ENCODE results near the gene TMEM201. TPM values are rescaled to one million over a fixed set of nuclear protein-coding genes. Genes with fewer than 3 reads are reported as not detected.

Gene TMEM201, protein sequence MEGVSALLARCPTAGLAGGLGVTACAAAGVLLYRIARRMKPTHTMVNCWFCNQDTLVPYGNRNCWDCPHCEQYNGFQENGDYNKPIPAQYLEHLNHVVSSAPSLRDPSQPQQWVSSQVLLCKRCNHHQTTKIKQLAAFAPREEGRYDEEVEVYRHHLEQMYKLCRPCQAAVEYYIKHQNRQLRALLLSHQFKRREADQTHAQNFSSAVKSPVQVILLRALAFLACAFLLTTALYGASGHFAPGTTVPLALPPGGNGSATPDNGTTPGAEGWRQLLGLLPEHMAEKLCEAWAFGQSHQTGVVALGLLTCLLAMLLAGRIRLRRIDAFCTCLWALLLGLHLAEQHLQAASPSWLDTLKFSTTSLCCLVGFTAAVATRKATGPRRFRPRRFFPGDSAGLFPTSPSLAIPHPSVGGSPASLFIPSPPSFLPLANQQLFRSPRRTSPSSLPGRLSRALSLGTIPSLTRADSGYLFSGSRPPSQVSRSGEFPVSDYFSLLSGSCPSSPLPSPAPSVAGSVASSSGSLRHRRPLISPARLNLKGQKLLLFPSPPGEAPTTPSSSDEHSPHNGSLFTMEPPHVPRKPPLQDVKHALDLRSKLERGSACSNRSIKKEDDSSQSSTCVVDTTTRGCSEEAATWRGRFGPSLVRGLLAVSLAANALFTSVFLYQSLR
- total RNA-seq: 24.5 and 24.6 TPM in 2 replicates
- long read RNA-seq, partial matches to known transcripts: 2 of 2 reads
- long read RNA-seq, other reads (novel, unspliced or antisense): 0 of 2 reads

DNA sequence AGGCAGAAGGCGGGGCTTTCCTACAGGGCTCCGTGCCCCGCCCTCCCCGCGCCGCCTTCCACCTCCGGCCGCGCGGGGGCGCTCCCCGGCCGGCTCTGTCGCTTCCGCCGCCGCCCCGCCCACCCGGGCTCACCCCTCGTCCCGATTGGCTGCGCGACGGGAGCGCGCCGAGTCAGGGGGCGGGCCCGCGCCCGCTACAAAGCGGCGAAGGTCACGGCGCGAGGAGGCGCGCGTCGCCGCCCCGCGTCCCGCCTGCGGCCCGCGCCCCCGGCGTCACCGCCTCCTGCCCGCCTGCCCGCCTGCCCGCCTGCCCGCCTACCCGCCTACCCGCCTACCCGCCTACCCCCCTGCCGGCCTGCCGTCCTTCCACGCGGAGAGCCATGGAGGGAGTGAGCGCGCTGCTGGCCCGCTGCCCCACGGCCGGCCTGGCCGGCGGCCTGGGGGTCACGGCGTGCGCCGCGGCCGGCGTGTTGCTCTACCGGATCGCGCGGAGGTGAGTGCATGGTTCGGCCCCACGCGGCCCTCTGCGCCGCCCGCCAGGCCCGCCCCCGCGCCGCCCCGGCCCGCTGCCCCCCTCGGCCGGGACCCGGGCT is at the start of gene TMEM201:
Gene TMEM201, plus strand, starts transcription at position 361 of the 593 bp plus-strand sequence. Its CDS starts 20 bp downstream, at position 381.
- Mint-ChIP-seq H3K4me3 (ENCODE audit: low read depth) (peak within 1 kb of the TSS; percentile 82), H3K9me3 (ENCODE audit: low read depth) (no peaks in the 10 kb centered on the region), H3K27ac (peak within 1 kb of the TSS; percentile 41), H3K4me1 (ENCODE audit: low read depth) (peaks cover 19% of the 10 kb centered on the region), H3K36me3 (ENCODE audit: insufficient read depth) (no peaks in the 10 kb centered on the region), H3K27me3 (no peaks in the 10 kb centered on the region)
- DNase-seq (ENCODE audit: low spot score, unreplicated experiment): peak; percentile 91
- TF ChIP-seq CTCF (IDR thresholded peaks at IDR 0.05; ENCODE audit: unreplicated experiment): peak; percentile 93

- peak; percentile 23 for TF ChIP-seq CTCF (IDR thresholded peaks at IDR 0.05; ENCODE audit: unreplicated experiment)
- peak within 1 kb of the TSS; percentile 87 for H3K4me3 Mint-ChIP-seq (ENCODE audit: low read depth)
- peaks cover 17% of the 10 kb centered on the region for H3K4me1 Mint-ChIP-seq (ENCODE audit: low read depth)
- peak; percentile 96 for DNase-seq (ENCODE audit: low spot score, unreplicated experiment)
- H3K9me3 Mint-ChIP-seq (ENCODE audit: low read depth): no peaks in the 10 kb centered on the region
- peak within 1 kb of the TSS; percentile 94 for H3K27ac Mint-ChIP-seq
- H3K36me3 Mint-ChIP-seq (ENCODE audit: insufficient read depth): peaks cover 3% of the 10 kb centered on the region
- H3K27me3 Mint-ChIP-seq: no peaks in the 10 kb centered on the region
Measured at GRCh38 chr1:9539165-9539828, 49.4 kb upstream of the TMEM201 start, which contains the start of gene SLC25A33. Gene SLC25A33 (plus strand): TSS chr1:9539465. CDS start chr1:9539692, 227 bp downstream.

- Mint-ChIP-seq H3K4me3 (ENCODE audit: low read depth) (peak overlapping the region; percentile 87), H3K4me1 (ENCODE audit: low read depth) (peaks cover 19% of the 10 kb centered on the region), H3K9me3 (ENCODE audit: low read depth) (no peaks in the 10 kb centered on the region), H3K27me3 (no peaks in the 10 kb centered on the region), H3K36me3 (ENCODE audit: insufficient read depth) (peaks cover 3% of the 10 kb centered on the region), H3K27ac (peak overlapping the region; percentile 94)
- DNase-seq (ENCODE audit: low spot score, unreplicated experiment): peak; percentile 26
- TF ChIP-seq CTCF (IDR thresholded peaks at IDR 0.05; ENCODE audit: unreplicated experiment): no peak
Measured at GRCh38 chr1:9539829-9540550, 48.7 kb upstream of the TMEM201 start.

- Mint-ChIP-seq H3K36me3 (ENCODE audit: insufficient read depth) (peaks cover 3% of the 10 kb centered on the region), H3K4me3 (ENCODE audit: low read depth) (no peak overlapping the region), H3K4me1 (ENCODE audit: low read depth) (peaks cover 19% of the 10 kb centered on the region), H3K9me3 (ENCODE audit: low read depth) (no peaks in the 10 kb centered on the region), H3K27me3 (no peaks in the 10 kb centered on the region), H3K27ac (peak overlapping the region; percentile 45)
- no peak for TF ChIP-seq CTCF (IDR thresholded peaks at IDR 0.05; ENCODE audit: unreplicated experiment)
- no peak for DNase-seq (ENCODE audit: low spot score, unreplicated experiment)
Measured at GRCh38 chr1:9542430-9542829, 46.3 kb upstream of the TMEM201 start.

All from progenitor cell of endocrine pancreas (in vitro differentiated cells).